NCI-H460 (cell line): ENCODE data around the gene DBT. TPM values are rescaled to one million over a fixed set of nuclear protein-coding genes. Genes with fewer than 3 reads are reported as not detected.
"Not testable (repeated sequence)": the region's sequence is repeated elsewhere in the genome, so short reads cannot be mapped to it uniquely, and the experiment has no call there.

Experiments
- DNase-seq: peaks from one replicate; pipeline ENCODE4 v3.0.0-alpha.2; 2016; ENCODE audit warnings: low read depth; ENCODE audit errors: extremely low read depth
- polyA plus RNA-seq: library from polyadenylated mRNA; depleted of rRNA; stranded (reverse); fragments of >200 nt; gene quantifications from 2 replicates; pipeline ENCODE4 v1.2.3, GENCODE V29; 2014; cell fraction: nucleus; rRNA removed
- total RNA-seq: library from RNA; depleted of rRNA; stranded (reverse); fragments of >200 nt; shearing (Covaris generic); gene quantifications from 2 replicates; pipeline ENCODE4 v1.2.3, GENCODE V29; 2014; rRNA removed

The DBT gene
- 5.5 and 6.7 TPM in 2 replicates for total RNA-seq
- polyA plus RNA-seq: 3.2 TPM in 2 replicates

- DNase-seq: peak; percentile 88
Measured at GRCh38 chr1:100249537-100250257, at the start of gene DBT. Gene DBT (minus strand): TSS chr1:100249834. CDS start chr1:100249820, 14 bp downstream.

DNA sequence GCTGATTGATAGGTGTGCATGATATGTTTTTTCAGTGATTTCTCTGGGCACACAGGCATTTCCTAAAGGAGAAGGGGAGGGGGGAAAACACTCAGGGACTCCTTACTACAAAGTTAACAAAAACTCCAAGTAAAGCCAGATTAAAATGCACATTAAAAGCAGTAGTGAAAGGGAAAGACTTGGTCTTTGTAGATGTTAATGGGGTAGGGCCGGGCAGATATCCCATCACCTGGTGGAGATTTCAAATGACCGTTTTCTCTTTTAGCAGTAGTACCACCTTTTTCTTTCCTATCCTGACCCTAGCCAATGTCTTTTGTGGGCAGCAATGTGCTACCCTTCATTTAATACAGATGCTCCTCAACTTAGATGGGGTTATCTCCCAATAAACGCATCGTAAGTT is 48.9 kb upstream of the DBT start:
- DNase-seq: no peak

GRCh38 chr1:100296997-100297396 is 47.4 kb upstream of the DBT start:
- DNase-seq: not testable (repeated sequence)

GRCh38 chr1:100296140-100296539 is 46.5 kb upstream of the DBT start:
- DNase-seq: no peak

DNA sequence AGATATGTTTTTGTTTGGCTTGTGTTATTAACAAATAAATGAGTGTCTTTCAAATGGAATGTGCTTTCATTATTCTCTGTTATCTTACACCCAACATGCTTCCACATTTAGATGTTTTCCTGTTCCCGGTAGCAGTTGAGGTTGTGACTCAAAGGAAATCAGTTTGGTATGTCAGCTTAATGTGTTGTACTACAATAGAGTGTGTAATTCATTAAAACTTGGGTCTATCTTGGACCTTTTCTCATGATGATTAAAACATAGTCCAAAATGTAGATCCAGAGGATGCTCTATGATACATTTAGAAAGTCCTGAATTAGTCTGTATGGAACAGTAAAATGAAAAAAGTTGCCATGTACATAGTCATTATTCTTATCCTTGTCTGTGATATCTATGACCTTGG is 43.1 kb upstream of the DBT start:
- no peak for DNase-seq

DNA sequence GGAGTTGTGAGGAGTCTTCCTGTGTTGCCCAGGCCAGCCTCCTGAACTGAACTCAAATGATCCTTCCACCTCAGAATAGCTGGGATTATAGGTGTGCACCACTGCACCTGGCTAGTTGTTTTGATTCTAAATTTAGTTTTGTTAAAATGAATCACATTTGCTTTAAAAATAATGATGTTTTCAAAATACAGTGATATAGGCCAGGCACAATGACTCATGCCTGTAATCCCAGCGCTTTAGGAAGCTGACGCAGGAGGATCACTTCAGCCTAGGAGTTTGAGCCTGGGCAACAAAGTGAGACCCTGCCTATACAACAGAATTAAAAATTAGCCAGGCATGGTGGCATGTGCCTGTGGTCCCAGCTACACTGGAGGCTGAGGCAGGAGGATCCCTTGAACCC is 40.7 kb upstream of the DBT start:
- DNase-seq: no peak

DNA sequence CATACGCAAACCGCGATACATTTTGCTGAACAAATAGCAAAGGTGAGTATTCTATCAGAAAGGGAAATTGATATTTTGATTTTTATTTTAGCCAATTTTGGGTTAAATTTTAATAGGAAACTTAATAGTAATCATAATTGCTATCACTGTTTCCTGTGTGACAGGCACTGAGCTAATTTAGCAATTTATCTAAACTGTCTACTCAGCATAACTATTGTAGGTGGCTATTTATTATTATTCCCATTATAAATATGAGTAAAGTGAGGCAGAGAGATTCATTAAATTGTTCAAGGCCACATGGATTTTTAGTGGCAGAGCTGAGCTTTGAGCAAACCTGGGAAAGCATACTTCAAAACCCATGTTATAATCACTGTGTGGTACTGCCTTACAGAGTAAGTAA is 37.5 kb upstream of the DBT start:
- no peak for DNase-seq

GRCh38 chr1:100284591-100284990 is 35.0 kb upstream of the DBT start:
- no peak for DNase-seq

- no peak for DNase-seq
Measured at GRCh38 chr1:100279954-100280682, 30.5 kb upstream of the DBT start.

GRCh38 chr1:100279358-100279923 is 29.8 kb upstream of the DBT start:
- no peak for DNase-seq

DNA sequence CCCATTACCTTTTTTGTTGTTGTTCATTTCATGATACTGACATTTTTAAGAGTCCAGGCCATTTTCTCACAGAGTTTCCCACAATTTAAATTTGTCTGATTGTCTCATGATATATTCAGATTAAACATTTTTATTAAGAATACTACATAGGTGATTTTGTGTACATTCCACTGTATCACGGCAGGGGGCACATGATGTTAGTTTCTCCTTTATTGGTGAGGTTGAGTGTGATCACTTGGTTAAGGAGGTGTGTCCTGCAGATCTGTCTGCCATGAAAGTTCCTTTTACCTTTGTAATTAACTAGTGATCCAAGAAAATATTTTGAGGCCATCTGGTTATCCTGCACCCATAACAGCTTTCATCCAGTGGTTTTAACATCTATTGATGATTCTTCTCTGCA is 28.2 kb upstream of the DBT start:
- no peak for DNase-seq

DNA sequence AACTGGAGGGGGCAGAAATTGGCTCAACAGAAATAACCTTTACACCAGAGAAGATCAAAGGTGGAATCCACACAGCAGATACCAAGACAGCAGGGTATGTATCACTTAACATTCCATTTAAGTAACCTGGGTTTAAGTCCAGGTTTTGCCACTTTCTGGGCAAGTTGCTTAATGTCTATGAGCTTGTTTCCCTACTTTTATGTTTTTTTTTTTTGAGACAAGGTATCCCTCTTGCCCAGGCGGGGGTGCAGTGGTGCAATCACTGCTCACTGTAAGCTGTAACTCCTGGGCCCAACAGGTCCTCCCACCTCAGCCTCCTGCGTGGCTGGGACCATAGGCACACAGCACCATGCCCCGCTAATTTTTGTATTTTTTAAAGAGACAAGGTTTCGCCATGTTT is 18.6 kb upstream of the DBT start:
- DNase-seq: no peak

DNA sequence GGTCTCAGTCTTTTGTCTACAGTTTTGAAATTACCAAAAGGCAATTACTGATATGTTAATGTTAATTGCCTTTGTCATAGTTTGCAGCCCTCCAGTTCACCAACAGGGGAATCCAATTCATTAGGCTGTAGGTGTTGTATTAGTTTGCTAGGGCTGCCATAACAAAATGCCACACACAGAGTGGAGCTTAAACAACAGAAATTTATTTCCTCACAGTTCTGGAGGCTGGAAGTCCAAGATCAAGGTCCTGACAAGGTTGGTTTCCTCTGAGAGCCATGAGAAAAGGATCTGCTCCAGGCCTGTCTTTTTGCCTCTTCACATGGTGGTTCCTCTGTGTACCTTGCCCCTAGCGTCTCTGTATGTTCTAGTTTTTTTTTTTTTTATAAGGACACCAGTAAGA is 17.6 kb upstream of the DBT start:
- DNase-seq: no peak

- no peak for DNase-seq
Measured at GRCh38 chr1:100266741-100267140, 17.1 kb upstream of the DBT start.

DNA sequence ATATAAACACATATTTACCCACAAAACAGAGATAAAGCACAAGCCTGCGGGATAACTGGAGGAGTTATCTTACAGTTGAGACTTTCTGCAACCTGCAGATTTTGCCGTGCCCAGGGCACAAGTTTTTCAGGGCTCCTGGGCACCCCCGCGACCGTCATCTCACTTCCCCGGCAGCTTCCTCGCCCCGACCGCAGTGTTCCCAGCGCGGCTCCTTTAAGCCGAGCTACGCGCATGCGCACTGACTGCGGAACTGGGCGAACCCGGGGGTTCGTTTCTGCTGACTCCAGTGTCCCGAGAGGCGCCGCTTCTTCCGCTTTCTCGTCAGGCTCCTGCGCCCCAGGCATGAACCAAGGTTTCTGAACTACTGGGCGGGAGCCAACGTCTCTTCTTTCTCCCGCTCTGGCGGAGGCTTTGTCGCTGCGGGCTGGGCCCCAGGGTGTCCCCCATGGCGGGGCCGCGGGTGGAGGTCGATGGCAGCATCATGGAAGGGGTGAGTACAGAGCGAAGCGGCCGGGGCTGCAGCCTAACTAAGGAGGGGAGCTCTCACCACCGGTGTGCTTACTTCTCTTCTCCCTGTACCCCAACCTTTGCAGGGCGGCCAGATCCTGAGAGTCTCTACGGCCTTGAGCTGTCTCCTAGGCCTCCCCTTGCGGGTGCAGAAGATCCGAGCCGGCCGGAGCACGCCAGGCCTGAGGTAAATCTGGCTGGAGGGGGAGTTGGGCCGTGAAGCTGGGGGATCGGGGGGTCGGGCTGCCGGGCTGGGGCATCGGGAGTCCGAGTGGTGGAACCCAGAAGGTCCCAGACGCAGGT is 16.5 kb upstream of the DBT start, which contains the start of gene RTCA:
Gene RTCA (plus strand): TSS at position 286 of the 810 bp plus-strand sequence. CDS start 160 bp downstream, at position 446.
- peak; percentile 90 for DNase-seq

GRCh38 chr1:100265562-100265930 is 15.9 kb upstream of the DBT start:
- DNase-seq: no peak

DNA sequence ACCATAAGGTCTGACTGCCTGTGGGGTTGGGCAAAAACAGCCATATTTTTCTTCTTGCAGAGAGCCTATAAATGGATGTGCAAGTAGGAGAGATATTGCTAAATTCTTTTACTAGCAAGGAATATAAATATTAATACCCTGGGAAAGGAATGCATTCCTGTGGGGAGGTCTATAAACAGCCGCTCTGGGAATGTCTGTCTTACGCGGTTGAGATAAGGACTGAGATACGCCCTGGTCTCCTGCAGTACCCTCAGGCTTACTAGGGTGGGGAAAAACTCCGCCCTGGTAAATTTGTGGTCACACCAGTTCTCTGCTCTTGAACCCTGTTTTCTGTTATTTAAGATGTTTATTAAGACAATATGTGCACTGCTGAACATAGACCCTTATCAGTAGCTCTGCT is 14.4 kb upstream of the DBT start:
- DNase-seq: not testable (repeated sequence)

- no peak for DNase-seq
Measured at GRCh38 chr1:100261686-100262085, 12.1 kb upstream of the DBT start.

DNA sequence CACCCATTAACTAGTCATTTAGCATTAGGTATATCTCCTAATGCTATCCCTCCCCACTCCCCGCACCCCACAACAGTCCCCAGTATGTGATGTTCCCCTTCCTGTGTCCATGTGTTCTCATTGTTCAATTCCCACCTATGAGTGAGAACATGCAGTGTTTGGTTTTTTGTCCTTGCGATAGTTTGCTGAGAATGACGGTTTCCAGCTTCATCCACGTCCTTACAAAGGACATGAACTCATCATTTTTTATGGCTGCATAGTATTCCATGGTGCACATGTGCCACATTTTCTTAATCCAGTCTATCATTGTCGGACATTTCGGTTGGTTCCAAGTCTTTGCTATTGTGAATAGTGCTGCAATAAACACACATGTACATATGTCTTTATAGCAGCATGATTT is 8.8 kb upstream of the DBT start:
- not testable (repeated sequence) for DNase-seq

GRCh38 chr1:100256273-100256672 is 6.6 kb upstream of the DBT start:
- not testable (repeated sequence) for DNase-seq

GRCh38 chr1:100253552-100253951 is 3.9 kb upstream of the DBT start:
- no peak for DNase-seq
